GM23338 (cell line): Measurements from ENCODE around the gene HOXC9. TPM values are rescaled to one million over a fixed set of nuclear protein-coding genes. Genes with fewer than 3 reads are reported as not detected.
A peak's percentile ranks its signal among the peaks of the same experiment; 100 is the strongest.
"Not testable (repeated sequence)": the region's sequence is repeated elsewhere in the genome, so short reads cannot be mapped to it uniquely, and the experiment has no call there.

Source experiments
- ATAC-seq: fragments of 200-7000 bp; cut with Tn5 transposase; 3 replicates; pipeline ENCODE4 v1.9.1; 2020
- DNase-seq: peaks from one replicate; pipeline ENCODE4 v3.0.0-alpha.2; 2015; ENCODE audit warnings: low spot score
- H2AFZ ChIP-seq: fragments of 200-600 bp; sonication (generic); 2 replicates; pipeline ENCODE4 v1.8.0; 2016; ENCODE audit warnings: antibody characterized with exemption, mild to moderate bottlenecking, moderate library complexity
- H3F3A ChIP-seq: fragments of 200-600 bp; sonication (generic); replicated peaks from 2 replicates; pipeline ENCODE4 v1.8.0; 2017; ENCODE audit warnings: antibody characterized with exemption, mixed run types, low read depth
- H3K27ac ChIP-seq: fragments of 200-600 bp; sonication (generic); 2 replicates; pipeline ENCODE4 v1.6.1; 2016; ENCODE audit warnings: low read depth
- H3K27me3 ChIP-seq: fragments of 200-600 bp; sonication (generic); 2 replicates; pipeline ENCODE4 v1.8.0; 2016; ENCODE audit warnings: mild to moderate bottlenecking, mixed run types, moderate library complexity; ENCODE audit not compliant: insufficient read depth
- H3K36me3 ChIP-seq: fragments of 200-600 bp; sonication (generic); 2 replicates; pipeline ENCODE4 v1.8.0; 2016; ENCODE audit warnings: mild to moderate bottlenecking; ENCODE audit not compliant: insufficient read depth
- H3K4me1 ChIP-seq: fragments of 200-600 bp; sonication (generic); 2 replicates; pipeline ENCODE4 v1.8.0; 2016; ENCODE audit warnings: mild to moderate bottlenecking, moderate library complexity; ENCODE audit not compliant: insufficient read depth
- H3K4me2 ChIP-seq: fragments of 200-600 bp; sonication (generic); 2 replicates; pipeline ENCODE4 v1.7.1; 2017; ENCODE audit warnings: mixed run types
- H3K4me3 ChIP-seq: fragments of 200-600 bp; sonication (generic); 2 replicates; pipeline ENCODE4 v1.6.1; 2016; ENCODE audit warnings: mixed run types
- H3K79me2 ChIP-seq: fragments of 200-600 bp; sonication (generic); replicated peaks from 2 replicates; pipeline ENCODE4 v1.8.0; 2017; ENCODE audit warnings: mild to moderate bottlenecking; ENCODE audit not compliant: insufficient read depth
- H3K9me2 ChIP-seq: fragments of 200-600 bp; sonication (generic); 2 replicates; pipeline ENCODE4 v1.8.0; 2017; ENCODE audit not compliant: insufficient read depth
- H4K20me1 ChIP-seq: fragments of 200-600 bp; sonication (generic); replicated peaks from 2 replicates; pipeline ENCODE4 v1.8.0; 2017; ENCODE audit warnings: mild to moderate bottlenecking; ENCODE audit not compliant: insufficient read depth
- H3K27ac Mint-ChIP-seq: 2 replicates; pipeline ENCODE4 v1.8.0; 2020; ENCODE audit warnings: inconsistent platforms, mild to moderate bottlenecking, moderate library complexity, mixed read lengths
- H3K27me3 Mint-ChIP-seq: 3 replicates; pipeline ENCODE4 v1.8.0; 2022; ENCODE audit warnings: low read depth, mild to moderate bottlenecking, moderate library complexity, mixed read lengths, inconsistent platforms; ENCODE audit not compliant: insufficient read depth, poor library complexity
- H3K36me3 Mint-ChIP-seq: 3 replicates; pipeline ENCODE4 v1.8.0; 2021; ENCODE audit warnings: low read depth, mild to moderate bottlenecking, inconsistent platforms, moderate library complexity, mixed read lengths
- H3K4me1 Mint-ChIP-seq: 3 replicates; pipeline ENCODE4 v1.8.0; 2020; ENCODE audit warnings: mild to moderate bottlenecking, inconsistent platforms, mixed read lengths
- H3K4me3 Mint-ChIP-seq: 3 replicates; pipeline ENCODE4 v1.8.0; 2021; ENCODE audit warnings: moderate library complexity, mild to moderate bottlenecking, inconsistent platforms, mixed read lengths
- H3K9me3 Mint-ChIP-seq: 3 replicates; pipeline ENCODE4 v1.8.0; 2020; ENCODE audit warnings: moderate library complexity, mild to moderate bottlenecking, inconsistent platforms, mixed read lengths
- EZH2 ChIP-seq: fragments of 200-600 bp; sonication (generic); IDR thresholded peaks from one replicate; pipeline ENCODE4 v1.8.0; 2017; ENCODE audit warnings: antibody characterized with exemption, mild to moderate bottlenecking, low read depth; ENCODE audit not compliant: unreplicated experiment
- ZNF331 ChIP-seq: fragments of 250-450 bp; sonication (Bioruptor Pico); IDR thresholded peaks from 2 replicates; pipeline ENCODE4 v1.5.0; 2020; ENCODE audit warnings: low read depth, mild to moderate bottlenecking, moderate library complexity
- polyA plus RNA-seq: library from polyadenylated mRNA; unstranded; fragments of >200 nt; fragmentation: Nextera tagmentation; extraction: Ambion mirVana; gene quantifications from 2 replicates; pipeline ENCODE4 v1.2.1, GENCODE V29; 2016
- total RNA-seq: library from RNA; depleted of rRNA; stranded (reverse); fragments of >200 nt; shearing (Covaris generic); gene quantifications from 2 replicates; pipeline ENCODE4 v1.2.3, GENCODE V29; 2014
- TF ChIP-seq, protein P1 (sequence below): IDR thresholded peaks from one replicate; pipeline ENCODE4 v1.6.1; 2018; ENCODE audit warnings: antibody characterized with exemption; ENCODE audit not compliant: unreplicated experiment

Gene HOXC9
- total and polyA plus RNA-seq, 2 experiments from 2014 or later = not detected

DNA sequence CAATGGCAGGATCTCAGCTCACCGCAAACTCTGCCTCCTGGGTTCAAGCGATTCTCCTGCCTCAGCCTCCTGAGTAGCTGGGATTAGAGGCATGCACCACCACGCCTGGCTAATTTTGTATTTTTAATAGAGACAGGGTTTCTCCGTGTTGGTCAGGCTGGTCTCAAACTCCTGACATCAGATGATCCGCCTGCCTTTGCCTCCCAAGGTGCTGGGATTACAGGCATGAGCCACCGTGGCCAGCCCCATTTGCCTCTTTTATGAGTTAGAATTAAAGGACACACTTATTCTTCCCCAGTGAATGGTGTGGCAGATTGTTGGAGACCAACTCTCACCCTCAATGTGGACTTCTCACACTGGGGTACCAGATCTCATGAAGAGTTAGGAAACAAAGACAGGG is 42.1 kb downstream of the HOXC9 start:
- TF ChIP-seq EZH2 = peak; percentile 61

DNA sequence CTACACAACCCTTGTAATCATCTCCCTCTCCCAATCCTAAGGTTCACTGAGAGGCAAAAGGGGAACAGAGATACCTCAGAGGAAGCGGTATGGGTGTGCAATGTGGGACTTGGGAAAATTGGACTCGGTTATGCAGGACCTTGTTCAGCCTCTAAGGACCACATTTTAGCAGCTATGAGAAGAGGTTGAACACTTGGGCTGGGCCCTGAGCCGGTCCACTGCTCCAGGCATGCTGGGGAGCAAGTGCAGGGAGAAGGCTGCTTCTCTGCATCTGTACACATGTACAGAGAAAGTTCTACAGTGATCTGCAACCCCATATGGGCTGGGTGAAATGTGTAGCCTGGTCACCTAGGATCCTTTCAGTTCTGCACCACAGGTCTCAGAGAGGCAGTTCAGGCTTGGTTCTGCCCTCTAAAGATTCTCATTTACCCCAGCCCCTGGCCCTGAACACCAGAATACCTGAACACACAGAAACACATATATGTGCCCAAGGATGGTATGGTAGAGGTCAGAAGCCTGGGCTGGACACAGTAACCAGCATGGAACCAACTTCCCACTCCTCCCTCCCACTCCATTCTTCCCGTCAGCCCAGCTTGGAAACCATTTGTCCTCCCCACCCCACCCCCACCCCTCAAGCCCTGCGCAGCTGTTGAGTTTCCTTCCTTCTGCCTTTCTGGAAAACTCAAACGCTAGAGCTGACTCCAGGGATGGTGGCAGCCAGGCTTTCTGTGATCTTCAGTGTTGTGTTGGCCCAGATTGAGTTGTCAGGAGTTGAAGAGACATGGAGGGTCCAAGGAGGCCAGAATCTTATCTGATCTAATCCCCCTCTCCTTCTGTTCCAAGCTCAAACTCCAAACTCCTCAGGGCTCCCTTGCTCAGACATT is 43.3 kb downstream of the HOXC9 start:
- no peak overlapping the region for H3K27ac ChIP-seq
- Mint-ChIP-seq H3K27ac (no peak overlapping the region), H3K27me3 (peaks cover 100% of the 10 kb centered on the region)

More for the DNA sequence above, 42.1 kb downstream of the HOXC9 start:
- not testable (repeated sequence) for H3K9me2 ChIP-seq, H2AFZ ChIP-seq, H3K27ac Mint-ChIP-seq, H3K36me3 ChIP-seq, DNase-seq, H3K27ac ChIP-seq, H3K4me3 Mint-ChIP-seq, H3K4me3 ChIP-seq, ATAC-seq, H3K9me3 Mint-ChIP-seq, H3K4me2 ChIP-seq, H3K79me2 ChIP-seq, H3K36me3 Mint-ChIP-seq
- H3K27me3 Mint-ChIP-seq = peaks cover 100% of the 10 kb centered on the region
- H4K20me1 ChIP-seq = peaks cover 56% of the 10 kb centered on the region
- H3F3A ChIP-seq = peaks cover 27% of the 10 kb centered on the region
- peaks cover 12% of the 10 kb centered on the region; the same call in 1 of the 2 replicates for H3K4me1 ChIP-seq
- peaks cover 100% of the 10 kb centered on the region for H3K27me3 ChIP-seq
- H3K4me1 Mint-ChIP-seq = peaks cover 10% of the 10 kb centered on the region

More for the DNA sequence above, 43.3 kb downstream of the HOXC9 start:
- no peaks in the 10 kb centered on the region for H3K36me3 Mint-ChIP-seq
- Histone ChIP-seq H3K9me2 (no peaks in the 10 kb centered on the region), H4K20me1 (peaks cover 65% of the 10 kb centered on the region), H2AFZ (no peak overlapping the region), H3K79me2 (no peaks in the 10 kb centered on the region), H3F3A (peaks cover 32% of the 10 kb centered on the region), H3K27me3 (peaks cover 100% of the 10 kb centered on the region), H3K4me1 (peaks cover 16% of the 10 kb centered on the region; the same call in 1 of the 2 replicates), H3K4me2 (no peak overlapping the region), H3K4me3 (no peak overlapping the region), H3K36me3 (0 out of 2 replicates have a peak, but pooled peaks cover under 1% of the 10 kb centered on the region)
- TF ChIP-seq EZH2 (peak; percentile 66), ZNF331 (no peak)
- TF ChIP-seq, protein P1, sequence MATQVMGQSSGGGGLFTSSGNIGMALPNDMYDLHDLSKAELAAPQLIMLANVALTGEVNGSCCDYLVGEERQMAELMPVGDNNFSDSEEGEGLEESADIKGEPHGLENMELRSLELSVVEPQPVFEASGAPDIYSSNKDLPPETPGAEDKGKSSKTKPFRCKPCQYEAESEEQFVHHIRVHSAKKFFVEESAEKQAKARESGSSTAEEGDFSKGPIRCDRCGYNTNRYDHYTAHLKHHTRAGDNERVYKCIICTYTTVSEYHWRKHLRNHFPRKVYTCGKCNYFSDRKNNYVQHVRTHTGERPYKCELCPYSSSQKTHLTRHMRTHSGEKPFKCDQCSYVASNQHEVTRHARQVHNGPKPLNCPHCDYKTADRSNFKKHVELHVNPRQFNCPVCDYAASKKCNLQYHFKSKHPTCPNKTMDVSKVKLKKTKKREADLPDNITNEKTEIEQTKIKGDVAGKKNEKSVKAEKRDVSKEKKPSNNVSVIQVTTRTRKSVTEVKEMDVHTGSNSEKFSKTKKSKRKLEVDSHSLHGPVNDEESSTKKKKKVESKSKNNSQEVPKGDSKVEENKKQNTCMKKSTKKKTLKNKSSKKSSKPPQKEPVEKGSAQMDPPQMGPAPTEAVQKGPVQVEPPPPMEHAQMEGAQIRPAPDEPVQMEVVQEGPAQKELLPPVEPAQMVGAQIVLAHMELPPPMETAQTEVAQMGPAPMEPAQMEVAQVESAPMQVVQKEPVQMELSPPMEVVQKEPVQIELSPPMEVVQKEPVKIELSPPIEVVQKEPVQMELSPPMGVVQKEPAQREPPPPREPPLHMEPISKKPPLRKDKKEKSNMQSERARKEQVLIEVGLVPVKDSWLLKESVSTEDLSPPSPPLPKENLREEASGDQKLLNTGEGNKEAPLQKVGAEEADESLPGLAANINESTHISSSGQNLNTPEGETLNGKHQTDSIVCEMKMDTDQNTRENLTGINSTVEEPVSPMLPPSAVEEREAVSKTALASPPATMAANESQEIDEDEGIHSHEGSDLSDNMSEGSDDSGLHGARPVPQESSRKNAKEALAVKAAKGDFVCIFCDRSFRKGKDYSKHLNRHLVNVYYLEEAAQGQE = no peak
- DNase-seq (no peak), ATAC-seq (no peak)
- peaks cover 13% of the 10 kb centered on the region for H3K4me1 Mint-ChIP-seq
- H3K9me3 Mint-ChIP-seq = peaks cover 4% of the 10 kb centered on the region; the same call in 2 of the 3 replicates
- H3K4me3 Mint-ChIP-seq = no peak overlapping the region; the same call in 2 of the 3 replicates
